NCI-H510A (cell line): Measurements from ENCODE around the gene DAND5.

Source experiments
- DNase-seq: peaks from one replicate; lab custom pipeline; 2025; lab: John Stamatoyannopoulos, UW

DAND5 gene

DNA sequence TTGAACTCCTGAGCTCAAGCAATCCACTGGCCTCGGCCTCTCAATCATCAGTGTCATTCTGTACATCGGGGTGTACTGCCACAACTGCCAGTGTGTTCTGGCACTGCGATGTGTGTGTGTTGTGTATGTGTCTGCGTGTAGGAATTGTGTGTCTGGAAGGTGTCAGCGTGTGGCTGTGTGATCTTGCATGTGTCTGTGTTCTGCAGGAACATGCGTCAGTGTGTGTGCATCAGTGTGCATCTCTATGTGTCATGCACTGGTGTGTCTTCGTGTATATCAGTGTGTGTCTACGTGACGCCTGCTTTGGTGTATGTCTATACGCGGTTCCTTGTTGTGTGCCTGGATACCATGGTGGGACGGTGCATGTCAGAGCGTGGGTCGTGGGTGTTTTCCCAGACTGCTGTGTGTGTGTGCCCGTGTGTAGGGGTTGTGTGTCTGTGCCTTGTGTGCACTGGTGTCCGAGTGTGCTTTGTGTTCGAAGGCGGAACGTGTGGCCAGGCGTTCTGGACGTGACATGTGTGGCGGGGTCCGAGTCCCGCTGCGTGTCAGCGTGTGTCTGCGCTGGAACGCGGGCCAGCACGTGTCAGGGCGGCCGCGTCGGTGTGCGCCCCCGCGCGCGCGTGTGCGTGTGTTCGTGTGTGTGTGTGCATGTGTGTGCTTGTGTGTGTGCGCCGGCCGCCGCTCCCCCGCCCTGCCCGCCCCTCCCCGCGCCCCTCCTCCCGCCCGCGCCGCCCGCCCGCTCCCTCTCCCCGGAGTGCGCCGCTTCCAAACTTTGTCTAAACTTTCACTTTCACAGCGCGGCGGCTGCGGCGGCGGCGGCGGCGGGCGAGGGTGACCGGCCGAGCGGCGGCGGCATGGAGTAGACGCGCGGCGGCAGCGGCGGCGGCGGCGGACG is 25.6 kb downstream of the DAND5 start, which contains the start of gene NFIX:
TSS of gene NFIX (plus strand) at position 775 of the 895 bp plus-strand sequence. CDS start 363 bp downstream, outside the sequence.
- no peak for DNase-seq

- no peak for DNase-seq
Observed at GRCh38 chr19:12995596-12996405, 26.4 kb downstream of the DAND5 start.

- no peak for DNase-seq
Observed at GRCh38 chr19:12996406-12997094, 27.2 kb downstream of the DAND5 start.

DNA sequence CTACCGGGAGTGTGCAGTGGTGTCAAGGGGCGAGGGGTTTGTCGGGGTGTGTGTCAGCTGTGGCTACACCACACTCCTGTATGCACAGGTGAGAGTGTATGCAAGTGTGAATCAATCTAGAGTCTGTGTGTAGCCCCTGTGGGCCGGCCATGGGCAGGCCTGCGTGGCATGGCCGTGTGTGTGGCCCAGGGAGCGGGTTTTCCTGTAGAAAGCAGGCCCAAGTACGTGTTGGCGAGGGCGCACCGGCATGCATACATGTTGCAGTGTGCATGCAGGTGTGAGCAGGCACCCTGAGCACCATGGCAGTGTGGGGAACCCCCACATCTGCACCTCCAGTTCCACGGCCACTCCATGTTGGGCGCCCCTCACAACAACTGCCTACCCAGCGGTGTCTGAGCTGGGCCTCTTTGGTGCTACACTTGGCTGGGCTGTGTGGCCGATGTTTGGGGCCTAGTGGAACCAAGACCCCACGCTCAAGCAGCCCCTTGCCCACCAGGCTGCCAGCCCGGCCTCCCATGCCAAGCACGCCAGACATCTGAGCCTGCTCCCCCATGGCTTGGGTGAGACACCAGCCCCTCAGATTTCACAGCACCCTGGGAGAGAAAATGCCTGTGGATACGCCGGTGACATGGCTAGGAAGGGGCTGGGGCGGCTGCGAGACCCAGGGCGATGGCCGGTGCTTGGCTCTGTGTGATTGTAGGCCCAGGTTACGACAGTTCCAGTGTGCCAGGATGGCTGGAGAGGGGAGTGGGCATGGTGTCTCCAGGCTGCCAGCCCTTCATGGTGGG is 28.0 kb downstream of the DAND5 start:
- no peak for DNase-seq

DNA sequence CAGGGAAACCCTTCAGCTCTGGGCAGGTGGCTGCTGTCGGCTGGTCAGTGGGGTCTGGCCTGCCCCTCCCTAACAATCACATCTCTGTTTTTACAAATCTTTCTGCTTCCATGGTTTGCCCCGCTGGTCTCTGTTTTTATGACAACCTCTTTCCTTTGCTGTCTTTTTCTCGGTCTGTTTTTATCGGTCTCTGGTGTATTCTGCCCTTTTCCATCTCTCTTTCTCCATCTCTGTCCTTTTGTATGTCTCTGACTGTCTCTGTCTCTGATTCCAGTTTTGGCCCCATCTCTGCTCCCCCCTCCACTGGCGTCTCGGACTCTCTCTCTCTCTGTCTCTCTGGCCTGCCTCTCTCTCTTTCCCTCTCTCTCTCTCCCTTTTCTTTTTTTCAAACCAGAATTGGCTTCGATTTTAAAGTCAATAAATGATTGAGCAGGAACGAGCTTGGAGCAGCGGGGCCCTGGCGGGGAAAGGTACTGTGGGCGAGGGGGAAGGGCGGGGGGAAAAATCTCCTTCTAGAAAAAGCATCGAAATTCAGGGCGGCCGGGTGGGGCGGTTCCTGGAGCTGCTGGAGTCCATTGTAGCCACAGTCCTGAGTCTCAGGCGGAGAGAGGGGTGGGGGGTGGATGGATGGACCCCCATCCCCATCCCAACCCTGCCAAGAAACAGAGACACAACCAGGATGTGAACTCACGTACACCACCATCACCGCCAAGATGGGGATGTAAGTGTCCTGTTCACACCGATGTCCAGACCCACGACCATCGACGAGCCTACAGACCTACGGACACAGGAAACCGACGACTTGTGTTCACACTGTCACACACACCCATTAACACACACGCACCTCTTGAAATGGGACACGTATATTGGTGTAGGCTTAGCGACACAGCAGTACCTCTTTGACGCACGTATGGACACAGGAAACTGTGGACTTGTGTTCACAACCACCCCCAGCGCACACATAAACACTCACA is 28.9 kb downstream of the DAND5 start:
- no peak for DNase-seq

GRCh38 chr19:13001166-13001501 is 31.8 kb downstream of the DAND5 start:
- DNase-seq = no peak

- no peak for DNase-seq
Observed at GRCh38 chr19:13001502-13002165, 32.3 kb downstream of the DAND5 start.

DNA sequence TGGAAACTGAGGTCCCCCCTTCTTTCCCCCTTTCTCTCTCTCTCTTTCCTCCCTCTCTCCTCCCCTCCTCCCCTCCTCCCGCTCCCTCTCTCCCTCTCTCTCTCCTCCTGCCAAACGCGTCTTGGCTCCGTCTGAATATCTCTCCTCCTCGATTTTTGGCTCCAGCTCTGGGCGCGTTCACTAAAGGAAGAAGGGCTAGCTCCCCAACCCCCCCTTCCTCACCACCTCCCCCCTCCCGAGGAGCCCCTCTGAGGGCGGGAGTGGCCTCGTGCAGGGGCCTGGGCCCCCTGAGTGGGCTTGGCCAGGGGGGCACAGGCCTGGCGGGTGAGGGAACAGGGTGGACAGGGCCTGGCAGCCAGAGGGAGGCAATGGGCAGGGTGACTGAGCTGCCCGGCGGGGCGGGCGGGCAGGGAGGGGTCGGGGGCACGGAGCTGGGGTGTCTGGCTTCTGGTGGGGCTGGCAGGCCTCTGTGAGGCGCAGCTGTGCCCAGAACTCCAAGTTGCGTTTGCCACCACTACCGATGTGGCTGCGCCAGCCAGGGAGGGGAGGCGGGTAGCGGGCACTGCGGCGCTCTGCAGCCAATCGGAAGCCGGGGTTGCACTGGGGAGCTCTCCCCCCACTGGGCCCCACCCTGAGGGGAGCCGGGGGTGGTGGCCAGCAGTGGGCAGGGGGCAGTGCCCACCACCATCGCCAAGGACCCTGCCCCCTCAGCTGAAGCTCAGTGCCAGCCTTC is 33.0 kb downstream of the DAND5 start:
- DNase-seq = no peak

GRCh38 chr19:13003081-13003480 is 33.7 kb downstream of the DAND5 start:
- DNase-seq = no peak

DNA sequence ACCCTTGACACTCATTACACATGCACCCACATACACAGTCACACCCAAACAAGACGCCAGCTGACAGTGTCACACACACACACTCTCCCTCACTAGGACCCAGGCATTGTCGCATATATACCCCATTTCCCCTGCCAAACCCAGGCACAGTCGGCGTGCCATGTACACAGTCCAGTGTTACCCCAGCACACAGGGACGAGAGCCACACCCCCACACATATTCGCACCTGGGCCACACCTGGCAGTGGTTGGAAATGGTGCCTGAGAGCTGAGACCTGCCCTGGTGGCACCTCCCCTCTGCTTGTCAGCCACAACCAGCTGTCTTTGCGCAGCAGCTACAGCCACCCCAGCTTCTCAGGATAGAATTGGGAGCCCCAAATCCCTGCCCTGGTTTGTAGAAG is 34.9 kb downstream of the DAND5 start:
- DNase-seq = no peak

GRCh38 chr19:13005253-13005652 is 35.9 kb downstream of the DAND5 start:
- no peak for DNase-seq

- DNase-seq = no peak
Observed at GRCh38 chr19:13005861-13006370, 36.5 kb downstream of the DAND5 start.

DNA sequence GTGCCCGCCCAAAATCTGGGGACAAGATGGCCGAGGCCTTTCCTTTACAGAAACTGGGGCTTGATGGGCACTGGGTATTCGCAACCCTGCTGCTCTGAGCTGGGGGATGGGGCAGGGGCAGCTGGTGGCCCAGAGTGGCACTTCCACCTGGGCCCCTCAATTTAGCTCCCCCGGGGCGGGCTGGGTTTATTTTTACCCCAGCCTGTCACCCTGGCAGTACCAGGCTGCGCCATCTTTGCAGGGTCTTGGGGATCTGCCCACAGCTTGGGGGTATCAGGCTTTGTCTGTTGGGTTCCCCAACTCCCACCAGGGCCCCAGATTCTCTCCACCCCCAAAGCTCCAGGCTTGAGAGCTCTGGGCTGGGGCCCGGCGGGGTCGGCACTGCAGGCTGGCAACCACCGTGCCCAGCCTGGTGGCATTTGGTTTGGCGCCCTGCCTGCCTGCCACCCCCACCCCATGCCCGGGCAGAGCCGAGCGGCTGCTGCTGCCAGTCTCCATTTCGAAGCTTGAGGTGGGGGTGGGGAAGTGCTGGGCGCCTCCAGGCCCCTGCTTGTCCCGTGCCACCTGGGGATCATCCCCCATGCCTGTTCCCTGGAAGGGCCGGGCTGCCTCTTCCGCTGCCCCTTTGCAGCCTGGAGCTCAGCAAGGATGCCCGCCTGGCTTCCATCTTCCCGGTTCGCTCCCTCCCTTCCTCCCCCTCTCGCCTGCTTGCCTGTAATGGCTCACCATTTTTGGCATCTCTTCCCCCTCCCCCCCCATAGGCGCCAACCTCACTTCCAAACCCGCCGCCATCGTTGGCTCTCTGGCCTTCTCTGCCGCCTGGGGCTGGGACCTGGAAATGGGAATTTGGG is 37.3 kb downstream of the DAND5 start:
- DNase-seq = no peak

- DNase-seq = no peak
Observed at GRCh38 chr19:13007292-13008045, 38.1 kb downstream of the DAND5 start.

- no peak for DNase-seq
Observed at GRCh38 chr19:13008926-13009787, 39.8 kb downstream of the DAND5 start.
